ENCODE data around the gene TMEM242.

The TMEM242 gene

GRCh38 chr6:157268396-157268795 lies 54.9 kb downstream of the TMEM242 start:
- no peaks in the 10 kb centered on the region for H3K27me3 ChIP-seq (ENCODE audit: insufficient read depth, poor library complexity, severe bottlenecking)
- TF ChIP-seq CTCF (IDR thresholded peaks at IDR 0.05; ENCODE audit: poor library complexity, severe bottlenecking) = no peak
- no peak for ATAC-seq (ENCODE audit: low read depth)

GRCh38 chr6:157267654-157268053 lies 55.7 kb downstream of the TMEM242 start:
- DNase-seq (ENCODE audit: low spot score) (peak; percentile 45), ATAC-seq (ENCODE audit: low read depth) (no peak)
- no peak overlapping the region for H3K27ac ChIP-seq (ENCODE audit: poor library complexity, severe bottlenecking)
- no peaks in the 10 kb centered on the region for H3K9me3 ChIP-seq (ENCODE audit: severe bottlenecking)
- H3K4me1 ChIP-seq (ENCODE audit: insufficient read depth, poor library complexity, severe bottlenecking) = no peaks in the 10 kb centered on the region
- no peak for TF ChIP-seq CTCF (IDR thresholded peaks at IDR 0.05; ENCODE audit: poor library complexity, severe bottlenecking)
- H3K4me3 ChIP-seq (ENCODE audit: severe bottlenecking) = no peak overlapping the region
- no peaks in the 10 kb centered on the region for H3K27me3 ChIP-seq (ENCODE audit: insufficient read depth, poor library complexity, severe bottlenecking)
- no peaks in the 10 kb centered on the region for H3K36me3 ChIP-seq (ENCODE audit: low read depth)

More at GRCh38 chr6:157268396-157268795, 54.9 kb downstream of the TMEM242 start:
- no peaks in the 10 kb centered on the region for H3K4me1 ChIP-seq (ENCODE audit: insufficient read depth, poor library complexity, severe bottlenecking)
- H3K9me3 ChIP-seq (ENCODE audit: severe bottlenecking) = no peaks in the 10 kb centered on the region
- no peaks in the 10 kb centered on the region for H3K36me3 ChIP-seq (ENCODE audit: low read depth)
- no peak for DNase-seq (ENCODE audit: low spot score)
- no peak overlapping the region for H3K27ac ChIP-seq (ENCODE audit: poor library complexity, severe bottlenecking)
- H3K4me3 ChIP-seq (ENCODE audit: severe bottlenecking) = no peak overlapping the region

- H3K27me3 ChIP-seq (ENCODE audit: insufficient read depth, poor library complexity, severe bottlenecking) = no peaks in the 10 kb centered on the region
- ATAC-seq (ENCODE audit: low read depth) (no peak), DNase-seq (ENCODE audit: low spot score) (peak; percentile 37)
- H3K9me3 ChIP-seq (ENCODE audit: severe bottlenecking) = no peaks in the 10 kb centered on the region
- H3K4me1 ChIP-seq (ENCODE audit: insufficient read depth, poor library complexity, severe bottlenecking) = no peaks in the 10 kb centered on the region
- no peak for TF ChIP-seq CTCF (IDR thresholded peaks at IDR 0.05; ENCODE audit: poor library complexity, severe bottlenecking)
- H3K27ac ChIP-seq (ENCODE audit: poor library complexity, severe bottlenecking) = no peak overlapping the region
- no peaks in the 10 kb centered on the region for H3K36me3 ChIP-seq (ENCODE audit: low read depth)
- no peak overlapping the region for H3K4me3 ChIP-seq (ENCODE audit: severe bottlenecking)
Measured at GRCh38 chr6:157267109-157267611, 56.2 kb downstream of the TMEM242 start.

GRCh38 chr6:157266274-157267101 lies 56.8 kb downstream of the TMEM242 start:
- Histone ChIP-seq H3K4me3 (ENCODE audit: severe bottlenecking) (no peak overlapping the region), H3K27me3 (ENCODE audit: insufficient read depth, poor library complexity, severe bottlenecking) (no peaks in the 10 kb centered on the region)
- no peak for ATAC-seq (ENCODE audit: low read depth)

More at GRCh38 chr6:157266274-157267101, 56.8 kb downstream of the TMEM242 start:
- no peaks in the 10 kb centered on the region for H3K4me1 ChIP-seq (ENCODE audit: insufficient read depth, poor library complexity, severe bottlenecking)
- no peak overlapping the region for H3K27ac ChIP-seq (ENCODE audit: poor library complexity, severe bottlenecking)
- peak; percentile 59 for DNase-seq (ENCODE audit: low spot score)
- H3K9me3 ChIP-seq (ENCODE audit: severe bottlenecking) = no peaks in the 10 kb centered on the region
- TF ChIP-seq CTCF (IDR thresholded peaks at IDR 0.05; ENCODE audit: poor library complexity, severe bottlenecking) = no peak
- H3K36me3 ChIP-seq (ENCODE audit: low read depth) = no peaks in the 10 kb centered on the region

All from RWPE2 (cell line).